Cardiac muscle cell (in vitro differentiated cells and primary cell): ENCODE results near the gene APC2. TPM values are rescaled to one million over a fixed set of nuclear protein-coding genes. Genes with fewer than 3 reads are reported as not detected.
"Not testable (repeated sequence)": the region's sequence is repeated elsewhere in the genome, so short reads cannot be mapped to it uniquely, and the experiment has no call there.

Experiments
- DNase-seq, 2 donors: peaks; one replicate each; pipeline versions ENCODE4 v3.0.0 to v3.0.0-alpha.2; 2010 to 2017; ENCODE audit warnings: low read depth in 1 of 2, low spot score in 1 of 2
- H3K27ac ChIP-seq: fragments of 200-600 bp; sonication (generic); 2 replicates; pipeline ENCODE4 v1.5.1; 2016
- H3K27me3 ChIP-seq: fragments of 200-600 bp; sonication (generic); 2 replicates; pipeline ENCODE4 v1.6.0; 2016; ENCODE audit warnings: control low read depth
- H3K36me3 ChIP-seq: fragments of 200-600 bp; sonication (generic); 2 replicates; pipeline ENCODE4 v1.5.1; 2016; ENCODE audit warnings: control low read depth
- H3K4me1 ChIP-seq: fragments of 200-600 bp; sonication (generic); 2 replicates; pipeline ENCODE4 v1.8.1; 2017; ENCODE audit warnings: low read depth, mild to moderate bottlenecking, mixed run types
- H3K4me3 ChIP-seq: fragments of 200-600 bp; sonication (generic); 2 replicates; pipeline ENCODE4 v1.5.1; 2016; ENCODE audit warnings: mild to moderate bottlenecking
- H3K9me3 ChIP-seq: fragments of 200-600 bp; sonication (generic); 2 replicates; pipeline ENCODE4 v1.5.1; 2017; ENCODE audit warnings: low read depth, mild to moderate bottlenecking, control low read depth
- CTCF ChIP-seq: IDR thresholded peaks from 2 replicates; pipeline ENCODE4 v1.5.1; 2012; ENCODE audit warnings: low read depth, mild to moderate bottlenecking, low read length
- polyA plus RNA-seq: library from polyadenylated mRNA; unstranded; fragments of >200 nt; fragmentation: Nextera tagmentation; extraction: Ambion mirVana; gene quantifications from 2 replicates; pipeline ENCODE4 v1.2.1, GENCODE V29; 2016
- total RNA-seq: library from RNA; depleted of rRNA; stranded (reverse); fragments of >200 nt; gene quantifications from 2 replicates; pipeline ENCODE4 v1.2.3, GENCODE V29; 2016

APC2 gene
- total and polyA plus RNA-seq, 2 experiments from 2014 or later, result 0.42 to 0.94 TPM

- no peak overlapping the region for H3K4me3 ChIP-seq
- no peaks in the 10 kb centered on the region for H3K27me3 ChIP-seq
- H3K27ac ChIP-seq, result no peak overlapping the region
- no peak for TF ChIP-seq CTCF
- no peak for DNase-seq
- no peaks in the 10 kb centered on the region for H3K36me3 ChIP-seq
- H3K9me3 ChIP-seq, result no peaks in the 10 kb centered on the region
- H3K4me1 ChIP-seq, result peaks cover 8% of the 10 kb centered on the region
Observed at GRCh38 chr19:1495799-1496713, 46.1 kb downstream of the APC2 start.

- H3K27me3 ChIP-seq, result no peaks in the 10 kb centered on the region
- H3K4me3 ChIP-seq, result no peak overlapping the region
- H3K4me1 ChIP-seq, result peaks cover 8% of the 10 kb centered on the region
- DNase-seq, result no peak
- no peak overlapping the region for H3K27ac ChIP-seq
- no peaks in the 10 kb centered on the region for H3K9me3 ChIP-seq
- no peaks in the 10 kb centered on the region for H3K36me3 ChIP-seq
- TF ChIP-seq CTCF, result no peak
Observed at GRCh38 chr19:1496714-1497577, 47.0 kb downstream of the APC2 start.

GRCh38 chr19:1497578-1498235 is 47.8 kb downstream of the APC2 start:
- no peak overlapping the region for H3K4me3 ChIP-seq
- H3K36me3 ChIP-seq, result no peaks in the 10 kb centered on the region
- H3K9me3 ChIP-seq, result no peaks in the 10 kb centered on the region
- TF ChIP-seq CTCF, result no peak
- H3K4me1 ChIP-seq, result peaks cover 4% of the 10 kb centered on the region
- H3K27me3 ChIP-seq, result peaks cover 1% of the 10 kb centered on the region
- H3K27ac ChIP-seq, result no peak overlapping the region
- no peak for DNase-seq

- not testable (repeated sequence) for H3K27ac ChIP-seq, H3K9me3 ChIP-seq, H3K36me3 ChIP-seq, H3K4me1 ChIP-seq, H3K4me3 ChIP-seq, DNase-seq
- H3K27me3 ChIP-seq, result peaks cover 16% of the 10 kb centered on the region
Observed at GRCh38 chr19:1499231-1499630, 49.3 kb downstream of the APC2 start.

- Histone ChIP-seq H3K27ac (no peak overlapping the region), H3K36me3 (no peaks in the 10 kb centered on the region), H3K9me3 (no peaks in the 10 kb centered on the region), H3K4me1 (no peaks in the 10 kb centered on the region), H3K4me3 (no peak overlapping the region), H3K27me3 (peaks cover 18% of the 10 kb centered on the region)
- no peak for DNase-seq
- TF ChIP-seq CTCF, result no peak
Observed at GRCh38 chr19:1501200-1501595, 51.3 kb downstream of the APC2 start.
